IMR-90 (cell line): ENCODE results near the gene PLCL1.

Experiments used
- FOS ChIP-seq: fragments of 150-350 bp; IDR thresholded peaks from 2 replicates; pipeline ENCODE4 v1.6.1; 2016; ENCODE audit warnings: low read depth, low read length
- MAZ ChIP-seq: IDR thresholded peaks from 2 replicates; pipeline ENCODE4 v1.6.1; 2012; ENCODE audit warnings: low read depth, mild to moderate bottlenecking, low read length, improper control_type of control experiment, moderate library complexity, borderline replicate concordance
- POLR2A ChIP-seq: IDR thresholded peaks from 2 replicates; pipeline ENCODE4 v1.6.1; 2012; ENCODE audit warnings: mild to moderate bottlenecking, low read depth, low read length
- RAD21 ChIP-seq: IDR thresholded peaks from 2 replicates; pipeline ENCODE4 v1.6.1; 2012; ENCODE audit warnings: low read length, improper control_type of control experiment
- RCOR1 ChIP-seq: IDR thresholded peaks from 2 replicates; pipeline ENCODE4 v1.6.1; 2012; ENCODE audit warnings: mild to moderate bottlenecking, low read length, improper control_type of control experiment; ENCODE audit not compliant: insufficient replicate concordance
- RFX5 ChIP-seq: IDR thresholded peaks from 2 replicates; pipeline ENCODE4 v1.8.0; 2012; ENCODE audit warnings: low read depth, mild to moderate bottlenecking, low read length, moderate library complexity
- SMC3 ChIP-seq: fragments of 150-350 bp; IDR thresholded peaks from 2 replicates; pipeline ENCODE4 v1.6.1; 2016; ENCODE audit warnings: low read depth, mild to moderate bottlenecking, antibody characterized with exemption, low read length, moderate library complexity
- TF ChIP-seq, protein P1 (sequence below): conservative IDR thresholded peaks from 2 replicates; pipeline ENCODE4 v1.5.1; 2012; ENCODE audit warnings: mild to moderate bottlenecking, low read depth, low read length, improper control_type of control experiment

GRCh38 chr2:197878792-197879191 is 74.4 kb downstream of the PLCL1 start:
- TF ChIP-seq, protein P1, sequence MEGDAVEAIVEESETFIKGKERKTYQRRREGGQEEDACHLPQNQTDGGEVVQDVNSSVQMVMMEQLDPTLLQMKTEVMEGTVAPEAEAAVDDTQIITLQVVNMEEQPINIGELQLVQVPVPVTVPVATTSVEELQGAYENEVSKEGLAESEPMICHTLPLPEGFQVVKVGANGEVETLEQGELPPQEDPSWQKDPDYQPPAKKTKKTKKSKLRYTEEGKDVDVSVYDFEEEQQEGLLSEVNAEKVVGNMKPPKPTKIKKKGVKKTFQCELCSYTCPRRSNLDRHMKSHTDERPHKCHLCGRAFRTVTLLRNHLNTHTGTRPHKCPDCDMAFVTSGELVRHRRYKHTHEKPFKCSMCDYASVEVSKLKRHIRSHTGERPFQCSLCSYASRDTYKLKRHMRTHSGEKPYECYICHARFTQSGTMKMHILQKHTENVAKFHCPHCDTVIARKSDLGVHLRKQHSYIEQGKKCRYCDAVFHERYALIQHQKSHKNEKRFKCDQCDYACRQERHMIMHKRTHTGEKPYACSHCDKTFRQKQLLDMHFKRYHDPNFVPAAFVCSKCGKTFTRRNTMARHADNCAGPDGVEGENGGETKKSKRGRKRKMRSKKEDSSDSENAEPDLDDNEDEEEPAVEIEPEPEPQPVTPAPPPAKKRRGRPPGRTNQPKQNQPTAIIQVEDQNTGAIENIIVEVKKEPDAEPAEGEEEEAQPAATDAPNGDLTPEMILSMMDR: no peak
- TF ChIP-seq MAZ: no peak
- no peak for TF ChIP-seq POLR2A
- no peak for TF ChIP-seq RCOR1
- TF ChIP-seq RAD21: no peak
- TF ChIP-seq RFX5: no peak
- no peak for TF ChIP-seq FOS
- no peak for TF ChIP-seq SMC3
